Left hindlimb (tissue), 1 donor: ENCODE results near the gene IQCN.

Source experiments
- DNase-seq: peaks from one replicate; pipeline ENCODE4 v3.0.0-alpha.2; 2018

Gene IQCN

GRCh38 chr19:18208098-18208951 is 65.9 kb downstream of the IQCN start:
- DNase-seq, result no peak
